ENCODE results near the gene OR6K6.

GRCh38 chr1:158732524-158732923, 22.0 kb upstream of the OR6K6 start:
- TF ChIP-seq, protein P1, sequence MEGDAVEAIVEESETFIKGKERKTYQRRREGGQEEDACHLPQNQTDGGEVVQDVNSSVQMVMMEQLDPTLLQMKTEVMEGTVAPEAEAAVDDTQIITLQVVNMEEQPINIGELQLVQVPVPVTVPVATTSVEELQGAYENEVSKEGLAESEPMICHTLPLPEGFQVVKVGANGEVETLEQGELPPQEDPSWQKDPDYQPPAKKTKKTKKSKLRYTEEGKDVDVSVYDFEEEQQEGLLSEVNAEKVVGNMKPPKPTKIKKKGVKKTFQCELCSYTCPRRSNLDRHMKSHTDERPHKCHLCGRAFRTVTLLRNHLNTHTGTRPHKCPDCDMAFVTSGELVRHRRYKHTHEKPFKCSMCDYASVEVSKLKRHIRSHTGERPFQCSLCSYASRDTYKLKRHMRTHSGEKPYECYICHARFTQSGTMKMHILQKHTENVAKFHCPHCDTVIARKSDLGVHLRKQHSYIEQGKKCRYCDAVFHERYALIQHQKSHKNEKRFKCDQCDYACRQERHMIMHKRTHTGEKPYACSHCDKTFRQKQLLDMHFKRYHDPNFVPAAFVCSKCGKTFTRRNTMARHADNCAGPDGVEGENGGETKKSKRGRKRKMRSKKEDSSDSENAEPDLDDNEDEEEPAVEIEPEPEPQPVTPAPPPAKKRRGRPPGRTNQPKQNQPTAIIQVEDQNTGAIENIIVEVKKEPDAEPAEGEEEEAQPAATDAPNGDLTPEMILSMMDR (IDR thresholded peaks at IDR 0.05; ENCODE audit: low read depth, low read length): no peak
- TF ChIP-seq, protein P2, sequence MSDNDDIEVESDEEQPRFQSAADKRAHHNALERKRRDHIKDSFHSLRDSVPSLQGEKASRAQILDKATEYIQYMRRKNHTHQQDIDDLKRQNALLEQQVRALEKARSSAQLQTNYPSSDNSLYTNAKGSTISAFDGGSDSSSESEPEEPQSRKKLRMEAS (IDR thresholded peaks at IDR 0.05; ENCODE audit: low read depth, low read length): no peak
- no peak for TF ChIP-seq POLR2A (IDR thresholded peaks at IDR 0.05; ENCODE audit: extremely low read depth, insufficient read length)

All from NB4 (cell line).